Lower leg skin (tissue), 4 donors: ENCODE measurements around the gene FYB2. TPM values are rescaled to one million over a fixed set of nuclear protein-coding genes. Genes with fewer than 3 reads are reported as not detected.

Experiments used
- DNase-seq, 2 donors: peaks; one replicate each; pipeline ENCODE4 v3.0.0-alpha.2; 2019; ENCODE audit warnings: low spot score in 2 of 2
- H3K4me3 ChIP-seq: fragments of 200-600 bp; sonication (generic); 2 replicates; pipeline ENCODE4 v1.5.1; 2017; ENCODE audit warnings: mild to moderate bottlenecking, low read depth; ENCODE audit not compliant: poor library complexity, severe bottlenecking
- POLR2A ChIP-seq, 2 donors: fragments of 450-650 bp; IDR thresholded peaks; one replicate each; pipeline ENCODE4 v1.6.1; 2016 to 2017; ENCODE audit warnings: antibody characterized with exemption in 2 of 2, mild to moderate bottlenecking in 1 of 2, moderate library complexity in 1 of 2
- WGBS, 2 donors: methylation state at CpG; one replicate each; pipeline ENCODE4 v1.1.5; 2018; 5-methylcytosine and 5-hydroxymethylcytosine counted together
- intact Hi-C: fragments of 100-400 bp; cut with DNase I; formaldehyde crosslinking; loops from one replicate; pipeline ENCODE4 v1.15.0; 2023; ENCODE audit warnings: low total_unique reads
- total RNA-seq, 4 donors: library from RNA; depleted of rRNA; stranded (reverse); fragments of >200 nt; gene quantifications; one replicate each; pipeline ENCODE4 v1.1.0, GENCODE V29; 2016
- TF ChIP-seq, protein P1 (sequence below), 3 donors: fragments of 450-650 bp; IDR thresholded peaks; one replicate each; pipeline ENCODE4 v1.5.1; 2016; ENCODE audit warnings: antibody characterized with exemption in 3 of 3, mild to moderate bottlenecking in 3 of 3, moderate library complexity in 2 of 3

FYB2 gene
- total RNA-seq, 4 donors from 2014 or later = 0.19 TPM; not detected in 3

- intact Hi-C loops = no loop called here
- DNase-seq = no peak
- no peak overlapping the region for H3K4me3 ChIP-seq
- 81 to 82% methylated on average over 1 of the region's 1 CpG for WGBS, 2 donors
- TF ChIP-seq, protein P1, sequence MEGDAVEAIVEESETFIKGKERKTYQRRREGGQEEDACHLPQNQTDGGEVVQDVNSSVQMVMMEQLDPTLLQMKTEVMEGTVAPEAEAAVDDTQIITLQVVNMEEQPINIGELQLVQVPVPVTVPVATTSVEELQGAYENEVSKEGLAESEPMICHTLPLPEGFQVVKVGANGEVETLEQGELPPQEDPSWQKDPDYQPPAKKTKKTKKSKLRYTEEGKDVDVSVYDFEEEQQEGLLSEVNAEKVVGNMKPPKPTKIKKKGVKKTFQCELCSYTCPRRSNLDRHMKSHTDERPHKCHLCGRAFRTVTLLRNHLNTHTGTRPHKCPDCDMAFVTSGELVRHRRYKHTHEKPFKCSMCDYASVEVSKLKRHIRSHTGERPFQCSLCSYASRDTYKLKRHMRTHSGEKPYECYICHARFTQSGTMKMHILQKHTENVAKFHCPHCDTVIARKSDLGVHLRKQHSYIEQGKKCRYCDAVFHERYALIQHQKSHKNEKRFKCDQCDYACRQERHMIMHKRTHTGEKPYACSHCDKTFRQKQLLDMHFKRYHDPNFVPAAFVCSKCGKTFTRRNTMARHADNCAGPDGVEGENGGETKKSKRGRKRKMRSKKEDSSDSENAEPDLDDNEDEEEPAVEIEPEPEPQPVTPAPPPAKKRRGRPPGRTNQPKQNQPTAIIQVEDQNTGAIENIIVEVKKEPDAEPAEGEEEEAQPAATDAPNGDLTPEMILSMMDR (IDR thresholded peaks at IDR 0.05) = no peak
- no peak for TF ChIP-seq POLR2A (IDR thresholded peaks at IDR 0.05)
Observed at GRCh38 chr1:56719171-56719570, 100.0 kb downstream of the FYB2 start.

GRCh38 chr1:56715156-56715555 is 104.0 kb downstream of the FYB2 start:
- WGBS, 2 donors = 39 to 52% methylated on average over 1 of the region's 1 CpG
- TF ChIP-seq, protein P1 (IDR thresholded peaks at IDR 0.05) = no peak
- no peak for TF ChIP-seq POLR2A (IDR thresholded peaks at IDR 0.05)
- no peak for DNase-seq
- intact Hi-C loops = no loop called here
- H3K4me3 ChIP-seq = no peak overlapping the region

DNA sequence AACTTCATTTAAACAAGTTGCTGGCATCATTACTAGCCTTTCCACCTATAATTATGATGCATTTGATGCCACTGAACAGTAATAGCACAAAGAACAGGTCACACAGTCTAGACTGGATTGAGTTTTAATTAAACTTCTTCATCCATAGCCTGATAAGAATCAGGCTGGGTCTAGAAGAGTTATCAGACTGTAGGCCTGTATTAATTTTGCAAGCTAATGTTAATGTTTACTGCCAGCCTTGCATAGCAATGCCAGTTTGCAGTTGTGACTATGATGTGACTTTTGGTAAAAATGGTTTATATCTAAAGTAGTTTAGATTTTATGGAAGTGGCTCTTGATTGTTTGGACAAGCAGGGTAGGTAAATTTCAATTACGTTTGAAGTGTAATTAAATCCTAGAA is 106.1 kb downstream of the FYB2 start:
- DNase-seq = no peak
- intact Hi-C loops = no loop called here
- TF ChIP-seq POLR2A (IDR thresholded peaks at IDR 0.05) = no peak
- TF ChIP-seq, protein P1 (IDR thresholded peaks at IDR 0.05) = no peak
- WGBS, 2 donors = 89 to 91% methylated on average over 1 of the region's 1 CpG
- H3K4me3 ChIP-seq = no peak overlapping the region

DNA sequence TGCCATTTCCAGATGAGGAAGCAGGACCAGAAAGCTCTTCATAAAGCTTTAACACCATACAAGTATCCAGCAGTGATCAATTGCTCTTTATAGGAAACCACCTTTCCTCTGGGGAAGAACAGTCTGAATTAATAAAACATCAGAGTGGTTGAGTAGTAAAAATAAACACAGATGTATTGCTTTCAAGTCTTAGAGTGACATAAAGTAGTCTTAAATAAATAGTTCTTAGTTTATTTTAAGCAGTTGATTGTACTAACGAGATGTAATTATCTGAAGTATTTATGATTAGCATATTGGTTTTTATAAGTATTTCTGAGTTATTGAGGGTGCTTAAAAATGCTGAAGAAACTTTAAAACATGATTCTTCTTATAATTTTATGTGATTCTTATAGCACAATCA is 107.1 kb downstream of the FYB2 start:
- DNase-seq = no peak
- no peak overlapping the region for H3K4me3 ChIP-seq
- TF ChIP-seq, protein P1 (IDR thresholded peaks at IDR 0.05) = no peak
- TF ChIP-seq POLR2A (IDR thresholded peaks at IDR 0.05) = no peak
- WGBS, 2 donors = 76 to 84% methylated on average over 1 of the region's 1 CpG
- intact Hi-C loops = no loop called here

- TF ChIP-seq POLR2A (IDR thresholded peaks at IDR 0.05) = no peak
- TF ChIP-seq, protein P1 (IDR thresholded peaks at IDR 0.05) = no peak
- intact Hi-C loops = no loop called here
- H3K4me3 ChIP-seq = no peak overlapping the region
- no peak for DNase-seq
Observed at GRCh38 chr1:56710646-56711045, 108.6 kb downstream of the FYB2 start.

- TF ChIP-seq, protein P1 (IDR thresholded peaks at IDR 0.05) = no peak
- no peak for TF ChIP-seq POLR2A (IDR thresholded peaks at IDR 0.05)
- no peak for DNase-seq
- 60 to 68% methylated on average over 2 of the region's 2 CpGs for WGBS, 2 donors
- intact Hi-C loops = loop anchor here (10.0 kb wide), 1 partner anchor 1425 kb away; no protein-coding TSS in a partner anchor
- H3K4me3 ChIP-seq = no peak overlapping the region
Observed at GRCh38 chr1:56709995-56710394, 109.2 kb downstream of the FYB2 start.
